ENCODE measurements around the gene DNAJC11.
"Not testable (repeated sequence)": the region's sequence is repeated elsewhere in the genome, so short reads cannot be mapped to it uniquely, and the experiment has no call there.

Gene DNAJC11

DNA sequence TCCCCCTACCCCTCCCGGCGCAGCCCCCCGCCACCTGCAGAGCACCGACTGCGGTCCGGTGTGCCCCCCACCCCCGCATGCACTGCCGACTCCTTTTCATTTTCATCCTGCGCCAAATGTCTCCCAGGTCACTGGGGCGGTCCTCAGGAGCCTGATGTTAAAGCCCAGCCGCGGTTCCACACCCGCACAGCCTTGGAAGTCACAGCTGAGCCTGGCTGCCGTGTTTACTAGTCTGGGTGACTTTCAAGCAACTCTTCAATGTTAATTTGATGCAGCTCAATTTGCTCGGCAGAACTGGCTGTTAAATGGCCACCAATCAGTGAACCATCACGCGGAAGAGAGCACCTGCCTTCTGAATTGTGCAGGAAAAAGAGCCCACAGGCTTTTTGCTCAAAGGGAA lies 49.7 kb downstream of the DNAJC11 start:
- no peak for DNase-seq

DNA sequence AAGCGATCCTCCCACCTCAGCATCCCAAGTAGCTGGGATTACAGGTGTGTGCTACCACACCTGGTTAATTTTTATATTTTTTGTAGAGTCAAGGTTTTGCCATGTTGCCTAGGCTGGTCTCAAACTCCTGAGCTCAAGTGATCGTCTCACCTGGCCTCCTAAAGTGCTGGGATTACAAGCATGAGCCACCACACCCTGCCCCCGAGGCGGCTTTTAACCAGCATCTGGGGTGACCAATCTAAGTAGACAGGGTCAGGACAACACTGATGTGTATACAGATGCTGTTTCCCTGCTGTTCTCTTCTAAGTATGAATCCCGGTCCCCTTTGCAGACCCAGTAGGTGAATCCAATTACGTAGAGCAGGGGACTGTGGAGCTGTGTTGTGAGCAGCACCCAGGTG lies 53.1 kb downstream of the DNAJC11 start:
- no peak for DNase-seq

- DNase-seq, result peak; percentile 63
These were observed 55.0 kb downstream of the DNAJC11 start for GRCh38 chr1:6646499-6647148.

DNA sequence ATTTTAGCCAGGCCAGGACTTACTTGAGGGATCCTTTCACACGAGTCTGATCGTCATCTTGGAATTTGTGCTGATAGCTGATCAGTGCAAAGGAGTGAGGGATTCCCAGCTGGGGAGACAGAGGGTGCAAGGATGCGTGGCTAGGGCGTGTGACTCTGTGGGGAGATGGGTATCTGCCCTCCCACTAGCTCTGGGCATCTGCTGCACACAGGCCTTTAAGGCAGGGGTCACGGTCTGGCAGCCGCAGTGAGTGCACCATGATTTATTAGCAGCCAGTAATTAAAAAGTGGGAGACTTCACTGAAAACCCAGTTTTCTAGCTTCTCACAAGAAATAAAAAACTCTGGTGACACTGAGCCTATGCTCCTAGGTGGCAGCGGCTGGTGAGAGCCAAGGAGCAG lies 56.6 kb downstream of the DNAJC11 start:
- no peak for DNase-seq

DNA sequence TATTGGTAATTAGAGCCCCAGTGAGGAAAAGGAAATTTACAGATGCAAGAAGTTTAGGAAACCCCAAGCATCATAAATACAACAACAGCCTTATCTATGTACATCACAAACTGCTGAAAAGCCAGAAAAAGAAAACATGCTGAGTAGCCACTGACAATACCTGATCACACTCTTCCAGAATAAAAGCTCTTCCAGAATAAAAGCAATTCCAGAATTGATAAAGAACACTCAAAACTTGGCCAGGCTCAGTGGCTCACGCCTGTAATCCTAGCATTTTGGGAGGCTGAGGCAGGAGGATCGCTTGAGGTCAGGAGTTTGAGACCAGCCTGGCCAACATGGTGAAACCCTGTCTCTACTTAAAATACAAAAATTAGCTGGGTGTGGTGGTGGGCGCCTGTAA lies 60.7 kb downstream of the DNAJC11 start:
- not testable (repeated sequence) for DNase-seq

GRCh38 chr1:6638226-6638625 lies 63.4 kb downstream of the DNAJC11 start:
- no peak for DNase-seq

DNA sequence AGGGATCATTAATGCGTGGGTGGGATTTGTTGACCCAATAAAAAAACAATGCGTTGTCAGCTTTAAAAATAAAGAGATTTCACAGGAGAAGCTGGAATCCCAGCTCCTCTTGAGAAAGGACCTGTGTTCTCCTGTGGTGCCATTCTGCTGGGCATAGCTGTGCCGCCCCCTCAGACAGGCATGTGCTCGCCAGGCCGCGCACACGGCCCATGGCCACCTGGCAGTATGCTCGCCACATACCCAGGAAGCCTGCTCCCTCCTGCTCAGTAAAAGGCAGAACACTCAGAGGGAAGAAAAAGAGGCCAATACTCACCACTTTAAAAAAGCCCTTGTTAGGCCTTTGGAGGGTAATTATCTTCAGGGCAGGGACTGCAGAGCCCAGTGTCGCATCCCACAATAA lies 63.8 kb downstream of the DNAJC11 start:
- DNase-seq, result no peak

DNA sequence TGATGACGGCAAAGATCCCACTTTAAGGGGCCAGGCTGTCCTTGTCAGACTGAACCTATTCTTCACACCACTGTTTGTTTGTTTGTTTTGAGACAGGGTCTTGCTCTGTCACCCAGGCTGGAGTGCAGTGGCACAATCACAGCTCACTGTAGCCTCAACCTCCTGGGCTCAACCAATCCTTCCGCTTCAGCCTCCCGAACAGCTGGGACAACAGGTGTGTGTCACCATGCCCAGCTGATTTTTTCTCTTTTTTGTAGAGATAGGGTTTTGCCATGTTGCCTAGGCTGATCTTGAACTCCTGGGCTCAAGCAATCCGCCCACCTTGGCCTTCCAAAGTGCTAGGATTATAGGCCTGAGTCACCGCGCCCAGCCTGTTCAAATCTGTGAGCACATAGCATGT lies 64.8 kb downstream of the DNAJC11 start:
- not testable (repeated sequence) for DNase-seq

DNA sequence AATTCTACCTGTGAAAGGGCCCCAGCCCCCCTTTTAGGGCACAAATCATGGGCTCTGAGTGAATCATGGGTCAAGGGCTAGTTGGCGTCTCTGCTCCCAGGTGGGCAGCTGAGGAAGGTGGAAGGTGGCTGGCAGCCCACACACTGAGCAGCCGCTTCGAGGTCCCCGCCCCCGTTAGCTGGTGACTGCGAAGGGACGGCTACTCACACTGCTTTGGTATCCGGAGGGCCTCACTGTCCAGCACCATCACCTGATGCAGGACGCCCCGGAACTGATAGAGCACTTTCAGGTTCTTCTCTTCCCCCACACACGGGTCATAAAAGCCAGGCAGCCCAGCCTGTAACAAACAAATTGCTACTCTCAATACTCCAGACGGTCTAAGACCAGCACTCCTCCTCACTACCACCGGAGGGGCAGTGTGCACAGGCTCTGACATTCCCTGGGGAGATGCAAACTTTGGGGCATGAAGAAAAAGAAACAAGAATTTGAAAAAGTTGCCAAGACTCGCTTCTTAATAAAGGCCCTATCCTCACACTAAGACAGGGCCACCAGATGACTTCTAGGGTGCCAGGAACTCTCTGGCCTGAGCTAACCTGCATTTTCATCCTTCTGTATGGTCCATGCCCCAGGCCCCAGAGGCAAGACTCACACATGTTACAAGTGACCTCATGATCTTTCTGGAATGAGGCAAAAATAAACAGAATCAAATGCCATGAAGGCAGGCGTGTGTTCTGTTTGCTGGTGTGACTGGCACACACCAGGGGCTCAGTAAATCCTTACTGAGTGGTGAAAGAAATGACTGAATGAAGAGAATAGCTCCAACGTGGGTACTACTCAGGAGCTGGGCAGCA lies 65.5 kb downstream of the DNAJC11 start:
- no peak for DNase-seq

- DNase-seq, result no peak
These were observed 66.3 kb downstream of the DNAJC11 start for GRCh38 chr1:6635161-6635909.

- no peak for DNase-seq
These were observed 67.1 kb downstream of the DNAJC11 start for GRCh38 chr1:6634371-6635052.

GRCh38 chr1:6632588-6633514 lies 68.8 kb downstream of the DNAJC11 start:
- DNase-seq, result no peak

DNA sequence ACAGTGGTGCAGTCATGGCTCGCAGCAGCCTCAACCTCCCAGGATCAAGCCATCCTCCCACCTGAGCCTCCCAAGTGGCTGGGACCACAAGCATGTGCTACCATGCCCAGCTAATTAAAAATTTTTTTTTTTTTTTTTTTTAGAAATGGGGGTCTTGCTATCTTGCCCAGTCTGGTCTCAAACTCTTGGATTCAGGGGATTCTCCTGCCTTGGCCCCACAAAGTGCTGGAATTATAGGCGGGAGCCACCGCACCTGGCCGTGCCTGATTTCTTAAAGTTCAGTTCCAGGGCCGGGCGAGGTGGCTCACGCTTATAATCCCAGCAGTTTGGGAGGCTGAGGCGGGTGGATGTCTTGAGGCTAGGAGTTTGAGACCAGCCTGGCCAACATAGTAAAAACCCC lies 70.6 kb downstream of the DNAJC11 start:
- no peak for DNase-seq

DNA sequence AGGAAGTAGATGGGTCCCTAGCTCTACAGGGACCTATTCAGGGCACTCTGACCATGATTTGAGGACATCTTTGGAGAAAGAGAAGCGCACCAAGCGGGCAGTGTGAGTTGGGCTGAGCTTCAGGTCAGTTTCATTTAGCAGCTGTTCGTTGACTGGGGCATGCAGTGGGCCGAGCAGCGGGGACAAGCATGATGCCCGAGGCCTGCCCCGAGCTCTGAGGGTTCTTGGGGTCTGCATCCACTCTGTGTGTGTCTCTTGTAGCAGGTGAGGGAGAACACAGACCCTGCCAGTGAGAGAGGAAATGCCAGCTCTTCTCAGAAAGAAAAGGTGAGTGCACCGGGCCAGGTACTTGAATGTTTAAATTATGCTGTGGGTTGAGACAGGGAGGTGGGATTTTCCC lies 71.6 kb downstream of the DNAJC11 start:
- DNase-seq, result no peak

GRCh38 chr1:6628971-6629479 lies 72.6 kb downstream of the DNAJC11 start:
- no peak for DNase-seq

GRCh38 chr1:6627841-6628545 lies 73.6 kb downstream of the DNAJC11 start:
- DNase-seq, result no peak

- no peak for DNase-seq
These were observed 74.6 kb downstream of the DNAJC11 start for GRCh38 chr1:6627031-6627430.

DNA sequence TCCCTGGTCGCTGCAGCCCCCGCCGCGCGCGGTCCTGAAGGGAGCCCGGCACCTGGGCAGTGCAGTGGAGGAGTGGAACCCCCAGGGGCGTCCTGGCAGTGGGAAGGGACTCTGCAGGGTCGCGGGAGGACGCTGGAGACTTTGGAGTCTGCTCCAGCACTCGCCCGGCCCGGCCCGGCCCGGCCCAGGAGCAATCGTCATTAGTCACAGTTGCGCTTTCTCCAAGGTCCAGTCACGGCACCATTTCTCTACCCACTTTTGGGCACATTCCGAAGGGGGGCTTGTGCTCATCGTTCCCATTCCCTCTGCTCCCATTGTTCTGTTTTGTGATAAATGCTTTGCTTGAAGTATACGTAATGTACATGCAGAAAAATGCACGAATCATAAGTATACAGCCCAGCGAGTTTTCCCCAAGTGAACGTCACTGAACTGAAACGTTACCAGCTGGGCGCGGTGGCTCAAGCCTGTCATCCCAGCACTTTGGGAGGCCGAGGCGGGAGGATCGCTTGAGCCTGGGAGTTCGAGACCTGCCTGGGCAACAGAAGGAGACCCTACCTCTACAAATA lies 75.9 kb downstream of the DNAJC11 start:
- no peak for DNase-seq

DNA sequence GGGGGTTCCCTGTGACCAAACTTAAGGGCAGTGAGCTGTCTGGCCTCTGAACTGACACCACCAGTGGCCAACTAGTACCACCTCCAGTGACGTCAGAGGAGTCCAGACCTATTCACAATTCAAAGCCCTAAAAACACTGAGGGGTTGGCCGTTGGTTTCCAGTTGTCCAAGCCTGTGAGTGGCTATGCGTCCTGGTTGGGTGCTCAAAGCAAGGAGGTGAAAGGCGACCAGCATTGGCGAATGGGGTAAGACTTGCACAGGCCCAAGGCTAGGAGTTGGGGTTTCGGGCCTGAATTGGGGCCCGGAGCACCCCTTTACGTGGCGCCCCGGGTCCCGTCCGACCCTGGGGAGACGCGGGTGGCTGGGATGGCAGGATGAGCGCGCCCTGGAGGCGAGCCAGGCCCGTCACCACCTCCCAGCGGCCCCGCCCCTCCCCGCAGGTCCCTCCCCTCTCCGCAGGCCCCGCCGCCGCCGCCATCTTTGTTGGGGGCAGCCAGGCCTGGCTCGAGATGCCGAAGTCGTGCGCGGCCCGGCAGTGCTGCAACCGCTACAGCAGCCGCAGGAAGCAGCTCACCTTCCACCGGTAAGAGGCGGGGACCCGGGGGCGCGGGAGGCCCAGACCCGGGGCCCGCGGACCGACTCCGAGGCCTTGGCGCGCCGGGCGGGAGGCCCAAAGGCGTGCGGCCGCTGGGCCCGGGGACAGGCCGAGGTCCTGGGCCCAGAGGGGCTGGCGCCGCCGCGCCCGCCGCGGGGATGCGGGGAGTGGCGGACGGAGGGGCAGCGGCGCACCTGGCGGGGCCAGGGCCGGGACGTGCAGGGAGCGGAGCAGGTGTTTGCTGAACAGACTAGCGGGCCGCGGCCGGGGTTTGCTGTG lies 76.7 kb downstream of the DNAJC11 start, which contains the start of gene THAP3:
THAP3 (plus strand) TSS at position 159 of the 874 bp plus-strand sequence; CDS start at position 510, 351 bp downstream.
- peak; percentile 94 for DNase-seq
